HG02623 (cell line): ENCODE results near the gene ATP13A1.

ENCODE experiments used
- ATAC-seq: cut with Tn5 transposase; IDR thresholded peaks from one replicate; pipeline ENCODE4 v1.9.1; 2021; ENCODE audit warnings: moderate library complexity; ENCODE audit not compliant: unreplicated experiment

ATP13A1 gene

GRCh38 chr19:19645233-19645870, 18.1 kb downstream of the ATP13A1 start:
- no peak for ATAC-seq

- ATAC-seq, result no peak
These were observed 19.5 kb downstream of the ATP13A1 start for GRCh38 chr19:19644054-19644388.

DNA sequence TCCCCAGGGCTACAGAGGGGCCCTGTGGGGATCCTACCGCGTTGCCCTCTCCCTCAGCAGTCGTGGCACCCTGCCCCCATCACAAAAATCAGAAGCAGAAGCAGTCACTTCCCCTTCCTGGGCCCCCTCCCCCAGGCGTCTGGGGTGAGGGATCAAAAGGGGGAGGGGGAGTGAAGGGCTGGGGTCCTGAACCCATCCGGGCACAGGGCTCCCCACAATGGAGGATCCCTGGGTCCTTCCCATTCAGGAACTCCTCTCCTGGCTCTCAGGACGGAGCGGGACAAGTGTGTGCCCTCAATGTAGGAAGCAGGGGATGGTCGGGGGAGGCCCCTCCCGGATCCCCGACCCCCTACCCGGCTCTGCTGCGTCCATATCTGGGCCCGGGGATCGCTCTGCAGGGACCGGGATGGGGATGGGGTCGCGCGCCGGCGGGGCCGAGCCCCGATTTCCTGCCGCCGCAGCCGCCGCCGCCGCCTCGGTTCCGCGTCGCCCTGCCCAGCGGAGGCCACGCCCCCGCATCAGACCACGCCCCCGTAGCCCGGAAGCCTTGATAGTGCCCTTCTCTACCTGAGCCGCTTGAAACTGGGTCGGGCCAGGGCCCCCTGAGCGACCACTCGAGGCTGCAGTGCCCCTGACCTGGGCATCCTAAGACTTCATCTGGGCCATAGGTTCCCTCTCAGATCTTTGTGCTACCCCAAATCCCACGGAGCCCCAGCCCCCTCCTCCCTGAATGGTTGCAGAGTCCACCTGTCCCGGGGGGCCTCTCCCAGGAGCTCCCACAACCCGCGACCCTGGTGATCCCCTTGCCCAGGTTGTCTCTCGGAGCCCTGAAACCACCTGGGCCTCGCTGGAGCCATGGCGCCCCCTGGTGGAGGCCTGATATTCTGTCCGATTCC, 20.1 kb downstream of the ATP13A1 start, which contains the start of gene GMIP:
GMIP (minus strand) TSS at position 500 of the 896 bp plus-strand sequence; CDS start at position 372, 128 bp downstream.
- ATAC-seq, result peak; percentile 67

- ATAC-seq, result no peak
These were observed 20.8 kb downstream of the ATP13A1 start for GRCh38 chr19:19642506-19643157.

DNA sequence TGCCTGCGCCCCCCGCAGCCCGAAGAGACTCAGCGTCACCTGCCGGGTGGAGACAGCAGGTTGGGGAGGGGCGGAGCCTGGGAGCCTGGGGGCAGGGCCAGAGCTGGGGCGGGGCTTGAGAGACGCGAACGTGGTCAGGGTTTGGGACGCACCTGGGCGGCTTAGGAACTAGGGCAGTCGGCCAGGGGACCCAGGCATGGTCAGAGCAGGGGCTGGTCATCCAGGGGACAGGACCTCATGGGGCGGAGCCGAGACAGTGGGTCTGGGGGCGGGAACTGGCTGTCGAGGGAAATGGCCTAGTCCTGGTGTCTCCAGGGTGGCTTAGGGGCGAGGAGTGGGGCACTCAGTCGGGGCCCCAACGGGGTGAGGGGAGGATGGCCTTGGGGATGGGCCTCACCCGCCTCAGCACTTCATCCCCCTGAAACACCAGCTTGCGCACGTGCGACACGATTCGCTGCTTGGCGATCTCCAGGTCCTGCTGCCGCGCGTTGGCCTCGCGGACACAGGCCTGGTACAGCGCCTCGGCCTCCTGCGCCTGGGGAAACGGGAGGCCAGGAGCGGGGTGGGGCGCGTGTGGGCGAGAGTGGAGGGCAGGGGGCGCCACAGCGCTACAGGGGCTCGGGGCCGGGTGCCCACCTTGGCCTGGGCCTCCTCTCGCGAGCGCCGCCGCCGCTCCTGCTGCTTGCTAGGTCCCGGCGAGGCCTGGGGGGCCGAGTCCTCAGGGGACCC, 25.8 kb downstream of the ATP13A1 start:
- ATAC-seq, result no peak

DNA sequence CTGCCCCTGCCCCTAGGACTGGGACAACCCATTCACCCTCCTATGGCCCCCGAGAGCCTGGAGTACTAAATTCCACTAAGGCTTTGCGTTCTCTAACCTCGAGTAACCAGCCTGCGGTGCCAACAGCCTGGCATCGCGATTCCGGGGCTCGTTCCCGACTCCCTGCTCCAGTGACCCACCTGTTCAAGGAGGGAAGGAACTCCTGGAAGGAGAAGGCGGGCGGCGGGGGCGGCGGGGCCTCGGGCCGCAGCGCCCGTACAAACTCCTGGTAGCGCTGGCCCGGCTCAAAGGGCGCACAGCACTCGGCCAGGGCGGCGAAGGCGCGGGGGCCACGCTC, 26.3 kb downstream of the ATP13A1 start:
- ATAC-seq, result no peak

DNA sequence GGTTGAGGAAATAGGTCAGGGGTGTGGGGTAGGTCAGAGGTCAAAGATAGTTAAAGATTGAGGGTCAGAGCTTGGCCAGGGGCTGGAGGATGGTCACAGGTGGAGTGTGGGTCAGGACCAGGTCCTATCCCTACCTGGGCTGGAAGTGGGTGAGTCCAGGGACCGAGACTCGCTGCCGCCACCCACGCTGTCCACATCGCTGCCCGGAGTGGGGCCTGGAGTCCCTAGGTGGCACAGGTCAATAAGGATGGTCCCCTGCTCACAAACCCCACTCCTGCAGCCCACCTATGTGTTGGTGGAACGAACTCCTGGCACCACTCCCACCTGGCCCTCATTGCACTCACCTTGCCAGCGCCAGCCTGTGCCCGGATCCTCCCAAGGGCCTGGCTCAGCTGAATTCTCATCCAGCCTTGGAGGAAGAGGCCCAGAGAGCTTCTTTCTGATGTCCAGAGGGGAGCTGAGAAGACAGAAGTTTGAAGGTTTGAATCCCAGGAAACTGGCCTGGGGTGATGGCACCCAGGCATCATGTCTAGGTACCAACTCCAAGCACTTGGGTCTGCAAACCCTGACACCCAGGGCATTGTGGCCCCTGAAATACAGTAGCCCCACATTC, 26.8 kb downstream of the ATP13A1 start:
- ATAC-seq, result no peak

DNA sequence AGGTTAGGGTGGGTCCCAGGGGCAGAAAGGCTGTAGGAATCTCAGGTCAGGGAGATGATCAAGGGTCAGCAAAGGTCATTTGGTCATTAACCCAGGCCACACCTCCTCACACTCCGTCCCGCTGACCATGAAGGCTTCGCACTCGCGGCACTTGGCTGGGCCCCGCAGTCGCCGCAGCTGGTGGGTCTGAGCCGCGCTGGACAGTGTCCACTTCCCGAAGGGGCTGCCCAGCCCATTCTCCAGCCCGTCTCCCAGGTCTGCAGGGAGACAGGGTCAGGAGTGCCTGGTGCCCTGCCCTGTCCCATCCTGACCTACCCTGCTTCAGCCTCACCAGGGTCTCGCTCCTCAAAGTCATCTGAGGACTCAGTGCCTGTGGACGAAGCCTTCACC, 28.2 kb downstream of the ATP13A1 start:
- ATAC-seq, result no peak

DNA sequence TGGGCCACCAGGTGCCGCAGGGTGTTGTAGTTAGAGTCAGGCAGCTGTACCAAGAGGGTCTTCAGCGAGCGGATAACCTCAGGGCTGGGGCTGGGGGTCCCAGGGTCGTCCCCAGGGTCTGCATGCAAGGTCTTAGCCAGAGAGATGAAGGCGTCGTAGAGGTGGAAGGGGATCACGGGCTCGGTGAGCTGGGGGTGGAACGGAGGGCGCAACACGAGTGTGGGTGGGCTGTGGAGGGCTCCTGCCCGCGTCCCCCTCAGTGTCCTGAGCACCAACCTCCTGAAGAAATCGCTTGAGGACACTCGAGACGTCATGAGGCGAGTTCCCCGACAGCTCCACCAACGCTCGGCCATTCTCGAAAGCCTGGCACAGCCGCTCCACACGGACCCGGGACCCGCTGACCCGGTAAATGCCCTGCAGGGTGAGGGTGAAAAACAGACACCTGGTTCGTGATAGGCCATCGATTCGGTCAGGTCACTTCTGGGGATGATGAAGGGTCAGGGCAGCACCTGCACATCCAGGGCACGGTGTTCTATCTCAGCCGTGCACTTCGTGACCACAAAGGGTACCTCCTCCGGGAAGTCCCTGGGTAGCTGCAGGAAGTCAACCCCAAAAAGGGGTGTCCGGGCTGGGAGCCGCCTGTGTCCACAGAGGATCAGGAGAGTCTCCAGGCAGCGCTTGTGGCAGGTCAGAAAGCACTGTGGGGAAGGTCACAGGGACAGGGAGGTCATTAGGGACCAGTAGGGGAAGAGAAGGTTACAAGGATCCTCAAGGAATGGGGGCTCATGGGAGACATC, 28.8 kb downstream of the ATP13A1 start:
- no peak for ATAC-seq

DNA sequence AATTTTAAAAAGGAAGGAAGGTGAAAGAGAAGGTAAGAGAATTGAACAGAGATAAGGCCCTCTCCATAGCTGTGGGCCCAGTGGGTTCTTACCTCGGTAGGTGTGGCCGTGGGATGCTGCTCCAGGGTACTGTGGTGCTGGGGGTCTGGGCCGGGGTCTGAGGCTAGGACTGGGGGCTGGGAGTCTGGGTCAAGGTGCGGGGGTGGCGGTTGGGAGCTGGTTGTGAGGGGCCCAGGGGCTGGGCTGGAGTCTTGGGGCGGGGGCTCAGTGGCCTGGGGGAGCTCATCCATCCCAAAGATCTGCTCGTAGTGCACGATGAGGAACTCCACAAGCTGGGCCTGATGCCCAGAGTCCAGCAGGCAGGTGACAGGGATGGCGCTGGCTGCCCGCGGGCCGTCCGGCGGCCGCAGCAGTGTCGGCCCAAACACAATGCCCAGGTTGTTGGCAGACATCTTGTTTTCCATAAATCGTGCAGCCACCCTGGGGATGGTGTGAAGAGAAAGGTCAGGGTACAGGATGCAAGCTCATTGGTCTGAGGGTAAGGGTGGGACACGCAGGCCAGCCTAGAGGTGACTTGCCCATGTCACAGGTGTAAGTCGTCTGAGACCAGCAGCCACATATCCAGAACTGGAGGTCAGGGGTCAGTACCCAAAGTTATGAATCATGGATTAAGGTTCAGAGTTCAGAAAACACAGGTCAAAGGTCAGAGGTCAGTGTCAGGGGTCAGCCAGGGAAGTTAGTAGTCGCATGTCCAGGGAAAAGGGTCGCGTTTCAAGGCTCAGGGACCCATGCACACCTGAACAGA, 29.6 kb downstream of the ATP13A1 start:
- no peak for ATAC-seq

DNA sequence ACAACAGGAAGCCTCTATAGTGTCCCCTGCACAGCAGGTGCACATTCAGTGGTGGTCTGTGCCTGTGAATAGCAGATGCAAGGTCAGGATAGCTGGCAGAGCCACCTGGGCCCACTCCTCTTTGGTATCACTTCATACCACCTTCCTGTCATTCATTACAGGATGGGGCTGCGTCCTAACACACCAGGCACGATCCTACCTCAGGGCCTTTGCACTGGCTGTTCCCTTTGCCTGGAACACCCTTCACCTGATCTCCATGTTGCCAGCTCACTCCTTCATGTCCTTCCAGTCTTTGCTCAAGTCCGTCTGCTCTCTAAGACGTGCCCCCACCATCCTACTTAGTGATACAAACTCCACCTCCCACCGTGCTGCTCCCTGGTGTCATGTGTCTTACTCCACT, 30.8 kb downstream of the ATP13A1 start:
- ATAC-seq, result no peak

DNA sequence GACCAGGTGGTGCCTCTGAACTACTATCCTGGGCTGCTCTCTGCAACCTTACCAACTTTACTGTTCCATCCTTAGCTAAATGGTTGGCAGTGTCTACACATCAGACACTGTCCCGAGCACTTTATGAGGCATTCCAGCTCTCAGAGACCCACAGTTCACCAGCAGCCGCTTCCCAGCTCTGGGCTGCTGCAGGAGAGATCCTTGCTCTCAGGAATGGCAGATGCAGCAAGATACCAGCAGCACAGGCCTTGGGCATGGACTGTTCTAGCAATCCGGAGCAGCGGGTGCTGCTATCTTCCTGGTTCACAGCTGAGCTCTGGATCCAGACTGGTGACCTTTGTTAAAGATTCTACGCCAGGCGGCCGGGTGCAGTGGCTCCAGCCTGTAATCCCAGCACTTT, 32.1 kb downstream of the ATP13A1 start:
- no peak for ATAC-seq

DNA sequence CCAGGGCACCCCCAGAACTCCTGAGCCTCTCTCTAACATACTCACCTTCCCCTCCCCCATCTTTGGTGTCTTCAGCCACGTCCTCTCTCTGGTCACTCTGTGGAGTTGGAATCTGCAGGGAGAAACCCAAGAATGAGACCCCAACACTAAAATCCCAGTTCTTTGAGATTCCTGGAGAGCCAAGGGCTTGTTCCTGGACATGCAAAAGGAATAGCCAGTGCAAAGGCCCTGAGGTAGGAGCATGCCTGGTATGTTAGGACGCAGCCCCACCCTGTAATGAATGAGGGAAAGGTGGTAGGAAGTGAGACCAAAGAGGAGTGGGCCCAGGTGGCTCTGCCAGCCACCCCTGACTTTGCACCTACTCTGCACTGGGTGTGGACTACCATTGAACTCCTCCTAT, 33.0 kb downstream of the ATP13A1 start:
- ATAC-seq, result no peak

DNA sequence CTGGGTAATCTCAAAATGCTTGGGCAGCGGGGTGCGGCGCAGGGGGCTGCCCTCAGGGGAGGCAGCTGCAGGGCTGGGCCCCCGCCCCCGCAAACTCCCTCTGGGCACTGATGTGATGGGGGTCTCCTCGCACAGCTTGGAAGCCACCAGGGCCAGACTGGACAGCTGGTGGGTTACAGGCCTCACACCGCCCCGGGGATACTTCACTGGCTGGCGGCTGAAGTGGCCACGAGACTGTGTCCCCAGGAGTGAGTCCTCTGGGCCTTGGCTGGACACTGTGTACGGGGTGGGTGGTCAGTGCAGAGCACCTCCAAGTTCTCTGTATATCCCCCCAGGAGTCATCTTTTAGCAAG, 33.4 kb downstream of the ATP13A1 start:
- no peak for ATAC-seq

- peak; percentile 5 for ATAC-seq
These were observed 34.9 kb downstream of the ATP13A1 start for GRCh38 chr19:19628501-19629134.

- peak; percentile 54 for ATAC-seq
These were observed 35.6 kb downstream of the ATP13A1 start, which contains the start of gene LPAR2 for GRCh38 chr19:19627621-19628500. Gene LPAR2 (minus strand): TSS chr19:19628220. CDS start chr19:19627275, 945 bp downstream.

- ATAC-seq, result no peak
These were observed 36.7 kb downstream of the ATP13A1 start for GRCh38 chr19:19626516-19627472.
